IPS-18c (cell line): ENCODE measurements around the gene CCDC71.

Experiments
- H3K4me3 ChIP-seq: 2 replicates; pipeline ENCODE4 v1.7.0; 2013; ENCODE audit warnings: low read depth, mild to moderate bottlenecking, low read length, moderate library complexity; ENCODE audit not compliant: insufficient read depth
- H3K9me3 ChIP-seq: one replicate; pipeline ENCODE4 v1.6.1; 2013; ENCODE audit warnings: mild to moderate bottlenecking, low read length, moderate library complexity; ENCODE audit not compliant: control insufficient read depth, insufficient read depth

Gene CCDC71

DNA sequence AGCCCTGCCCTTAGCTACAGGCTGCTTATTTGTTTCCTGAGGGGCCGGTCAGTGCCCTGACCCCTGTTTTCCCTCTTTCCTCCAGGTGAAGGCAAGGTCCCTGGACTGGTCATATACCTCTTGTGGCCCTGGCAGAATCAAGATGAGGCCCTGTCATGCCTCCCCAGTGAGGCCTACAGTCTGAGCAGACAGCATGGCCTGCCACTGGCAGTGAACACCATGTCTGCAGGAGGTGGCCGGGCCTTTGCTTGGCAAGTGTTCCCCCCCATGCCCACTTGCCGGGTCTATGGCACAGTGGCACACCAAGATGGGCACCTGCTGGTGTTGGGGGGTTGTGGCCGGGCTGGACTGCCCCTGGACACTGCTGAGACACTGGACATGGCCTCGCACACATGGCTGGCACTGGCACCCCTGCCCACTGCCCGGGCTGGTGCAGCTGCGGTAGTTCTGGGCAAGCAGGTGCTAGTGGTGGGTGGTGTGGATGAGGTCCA, 6.5 kb upstream of the CCDC71 start:
- no peak overlapping the region for H3K4me3 ChIP-seq
- no peaks in the 10 kb centered on the region for H3K9me3 ChIP-seq

DNA sequence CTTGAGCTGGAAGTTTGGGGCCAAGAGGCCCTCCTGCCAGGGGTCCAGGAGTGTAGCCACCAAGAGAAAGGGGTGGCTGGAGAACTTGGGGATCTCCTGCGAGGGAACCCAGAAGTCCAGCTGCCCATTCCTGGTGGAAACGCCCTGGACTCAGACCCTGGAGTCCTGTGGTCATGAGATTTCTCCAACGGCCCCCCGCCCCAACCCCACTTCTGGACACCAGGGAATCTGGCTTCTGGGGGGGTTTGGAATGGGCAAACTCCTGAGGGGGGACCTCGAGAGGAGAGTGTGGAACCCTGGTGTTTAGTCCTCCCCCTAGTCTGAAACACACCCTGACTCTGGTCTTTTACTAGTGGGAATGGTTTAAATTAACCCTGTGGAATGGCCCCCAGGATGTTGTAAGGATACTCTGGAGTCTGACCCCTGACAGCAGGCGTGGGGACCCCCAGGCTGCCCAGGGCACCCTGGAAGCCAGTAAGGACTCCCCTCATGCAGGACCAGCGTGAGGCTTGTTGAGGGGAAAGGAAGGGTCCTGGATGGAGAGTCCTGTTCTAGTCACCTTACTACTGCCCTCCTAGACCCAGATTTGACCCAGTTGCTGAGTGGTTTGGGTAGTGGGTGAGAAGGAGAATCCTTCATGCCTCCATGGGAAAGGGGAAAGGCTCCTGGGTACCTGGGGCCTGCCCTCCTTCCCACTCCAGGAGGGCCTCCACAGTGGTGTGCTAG, 5.8 kb upstream of the CCDC71 start:
- Histone ChIP-seq H3K9me3 (no peaks in the 10 kb centered on the region), H3K4me3 (peak overlapping the region; percentile 81)

DNA sequence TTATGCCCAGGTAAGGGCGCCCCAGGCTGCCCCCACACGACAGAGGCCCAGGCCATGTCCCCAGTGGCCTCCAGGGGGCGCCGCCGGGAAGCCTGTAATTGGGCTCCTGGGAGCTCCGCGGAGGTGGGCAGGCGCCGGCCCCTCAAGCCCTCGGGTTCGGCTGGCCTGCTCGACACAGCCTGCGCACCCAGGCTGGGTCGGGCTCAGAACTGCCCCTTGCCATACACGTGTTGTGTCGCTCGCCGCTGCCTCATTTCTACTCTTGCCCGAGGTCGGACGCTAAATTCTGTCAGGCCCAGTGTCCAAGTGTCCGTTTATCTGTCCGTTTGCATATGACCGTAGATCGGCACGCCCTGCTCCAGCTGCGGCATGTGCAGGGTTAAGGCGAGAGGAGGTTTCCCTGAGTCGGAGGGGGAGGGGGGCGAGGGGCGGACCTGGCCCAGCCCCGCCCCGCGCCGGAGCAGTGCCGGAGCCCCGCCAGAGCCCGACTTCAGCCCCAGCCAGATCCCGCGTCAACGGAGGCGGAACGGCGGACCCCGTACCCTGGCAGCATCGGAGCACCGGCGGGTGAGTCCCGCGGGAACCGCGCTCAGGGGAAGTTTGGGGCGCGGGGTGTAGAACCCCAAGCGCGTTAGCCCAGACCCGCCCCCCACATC, 5.1 kb upstream of the CCDC71 start, which contains the start of gene KLHDC8B:
TSS of gene KLHDC8B (plus strand) at position 480 of the 656 bp plus-strand sequence. CDS start 1,172 bp downstream, outside the sequence.
- peak within 1 kb of the TSS; percentile 81 for H3K4me3 ChIP-seq
- no peaks in the 10 kb centered on the region for H3K9me3 ChIP-seq

DNA sequence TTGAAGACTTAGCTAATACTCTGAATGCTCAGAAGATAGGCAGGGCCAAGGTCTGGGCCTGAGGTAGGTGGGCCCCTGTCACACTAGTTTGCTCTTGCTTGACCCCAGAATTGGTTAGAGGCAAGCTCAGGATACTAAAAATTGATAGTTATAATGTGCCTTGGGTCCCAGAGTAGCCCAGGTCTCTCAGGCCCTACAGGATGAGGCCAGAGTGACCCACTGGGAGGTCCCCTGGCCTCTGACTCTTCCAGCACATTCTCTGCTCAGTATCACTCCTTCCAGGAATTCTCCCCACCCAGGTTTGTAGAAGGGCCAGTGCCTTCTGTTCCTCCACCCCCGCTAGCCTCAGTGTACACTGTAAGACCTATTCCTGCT, 4.6 kb upstream of the CCDC71 start:
- H3K4me3 ChIP-seq: peak overlapping the region; percentile 81; the same call in 1 of the 2 replicates

DNA sequence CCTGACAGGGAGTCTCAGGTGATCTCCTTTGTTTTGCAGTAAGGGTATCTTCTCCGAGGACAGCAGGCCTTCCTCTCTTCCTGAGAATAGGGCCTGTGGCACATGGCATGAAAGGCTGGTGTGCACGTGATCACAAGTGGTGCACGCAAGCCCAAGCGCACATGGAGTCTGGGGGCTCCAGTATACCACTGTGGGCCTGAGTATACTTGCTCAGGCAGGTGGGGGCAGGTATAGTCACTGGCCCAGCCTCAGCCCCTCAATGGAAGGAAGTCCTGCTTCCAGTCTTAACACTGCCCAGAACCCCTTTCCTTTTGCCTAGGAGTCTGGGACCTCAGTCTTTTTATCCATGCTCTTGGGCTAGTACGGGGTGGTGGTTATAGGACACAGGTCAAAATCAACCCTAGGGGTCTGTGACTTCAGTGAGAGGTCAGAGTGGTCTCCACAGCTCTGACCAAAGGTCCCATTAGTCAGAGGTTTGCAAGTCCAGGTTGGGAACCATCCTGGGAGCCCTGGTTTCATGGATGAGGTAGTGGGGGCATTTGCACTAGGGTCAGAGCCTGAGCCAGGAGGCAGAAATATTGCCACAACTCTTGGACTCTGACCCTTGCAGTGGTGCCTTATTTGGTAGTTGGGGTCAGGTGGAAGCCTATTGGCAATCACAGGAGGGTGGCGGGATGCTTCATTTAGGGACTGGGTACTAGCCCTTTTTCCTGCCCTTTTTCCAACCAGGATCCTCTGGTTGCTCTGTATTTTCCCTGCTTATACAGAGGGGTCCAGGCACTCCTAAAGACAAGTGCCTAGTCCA, 823 bp upstream of the CCDC71 start:
- Histone ChIP-seq H3K4me3 (peak overlapping the region; percentile 87), H3K9me3 (no peaks in the 10 kb centered on the region)

More for the DNA sequence above, 4.6 kb upstream of the CCDC71 start:
- H3K9me3 ChIP-seq: no peaks in the 10 kb centered on the region

DNA sequence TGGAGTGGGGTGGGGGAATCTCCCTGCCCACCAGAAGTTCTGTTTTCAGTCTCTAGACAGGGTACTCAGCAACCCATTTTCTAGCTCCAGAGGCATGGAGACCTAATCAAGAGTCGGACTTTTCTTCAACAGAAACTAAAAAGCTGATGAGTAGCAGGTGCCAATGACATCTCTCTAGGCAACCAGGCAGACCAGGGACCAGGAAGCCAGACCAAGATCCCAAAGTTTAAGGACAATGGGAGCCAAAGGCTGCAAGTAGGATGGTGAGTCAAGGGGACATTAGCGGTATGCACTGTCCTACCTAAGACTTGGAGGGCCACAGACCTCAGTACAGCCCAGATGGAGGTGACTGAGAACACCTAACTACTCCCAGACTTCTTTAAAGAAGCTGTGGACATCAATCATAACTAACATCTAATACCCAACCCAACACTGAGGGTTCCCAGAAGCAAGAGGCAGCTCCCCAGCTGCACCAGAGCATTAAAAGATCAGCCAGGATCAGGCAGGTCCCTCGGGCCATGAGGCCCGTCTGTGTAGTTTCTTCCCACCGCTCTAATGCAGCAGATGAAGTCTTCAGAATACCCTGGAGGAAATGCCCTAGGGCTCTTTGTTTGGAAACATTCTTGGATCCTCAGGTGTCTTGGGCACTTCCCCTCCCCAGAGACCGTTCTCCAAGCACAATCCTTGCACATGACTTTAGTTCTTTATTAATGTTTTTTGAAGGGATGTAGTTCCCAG, 979 bp downstream of the CCDC71 start:
- H3K4me3 ChIP-seq: peak overlapping the region; percentile 87
- no peaks in the 10 kb centered on the region for H3K9me3 ChIP-seq

DNA sequence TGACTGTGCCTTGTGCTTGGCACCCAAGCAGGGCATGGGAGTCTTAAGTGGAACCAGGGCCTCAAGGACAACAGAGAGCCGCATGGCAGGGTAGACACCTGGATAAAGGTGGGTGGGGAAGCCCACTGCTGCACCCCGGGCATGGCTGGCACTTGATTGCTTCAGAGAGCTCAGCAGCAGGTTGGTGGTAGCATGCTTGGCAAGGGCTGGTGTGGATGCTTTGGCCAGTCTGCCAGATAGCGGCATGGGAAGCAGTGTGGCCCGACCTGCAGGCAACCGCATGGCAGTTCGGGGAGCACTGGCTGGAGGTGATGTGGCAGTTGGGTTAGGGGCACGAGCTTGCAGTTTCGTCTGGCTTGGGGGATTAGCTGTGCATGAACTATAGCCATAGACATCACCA, 2.5 kb downstream of the CCDC71 start:
- Histone ChIP-seq H3K4me3 (no peak overlapping the region), H3K9me3 (no peaks in the 10 kb centered on the region)

DNA sequence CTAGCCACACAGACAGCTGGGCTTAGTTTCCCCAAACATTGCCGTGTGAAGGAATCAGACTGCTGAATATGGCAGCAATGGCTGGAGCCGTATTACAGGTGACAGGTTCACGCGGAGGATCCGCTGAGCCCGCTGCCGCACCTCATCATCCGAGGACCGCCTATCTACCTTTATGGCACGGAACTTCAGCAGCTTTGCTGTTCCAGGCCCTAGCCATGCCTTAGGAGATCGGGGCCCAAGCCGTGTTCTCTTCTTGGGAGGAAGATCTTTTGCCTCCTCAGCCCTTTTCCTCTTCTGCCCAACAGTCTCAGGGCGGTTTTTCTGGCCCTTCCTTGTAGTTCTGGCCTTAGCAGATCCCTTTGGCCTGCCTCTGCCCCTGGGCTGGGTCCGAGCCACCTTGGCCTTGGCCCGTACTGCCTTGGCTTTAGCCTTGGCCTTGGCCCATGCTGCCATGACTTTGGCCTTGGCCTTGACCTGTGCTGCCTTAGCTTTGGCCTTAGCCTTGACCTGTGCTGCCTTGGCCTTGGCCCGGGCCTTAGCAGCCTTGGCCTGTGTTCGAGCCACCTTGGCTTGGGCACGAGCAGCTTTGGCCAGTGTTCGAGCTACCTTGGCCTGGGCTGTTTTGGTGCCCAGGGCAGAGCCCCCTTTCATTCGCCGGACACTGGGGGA, 3.2 kb downstream of the CCDC71 start:
- H3K9me3 ChIP-seq: no peaks in the 10 kb centered on the region
- no peak overlapping the region for H3K4me3 ChIP-seq

DNA sequence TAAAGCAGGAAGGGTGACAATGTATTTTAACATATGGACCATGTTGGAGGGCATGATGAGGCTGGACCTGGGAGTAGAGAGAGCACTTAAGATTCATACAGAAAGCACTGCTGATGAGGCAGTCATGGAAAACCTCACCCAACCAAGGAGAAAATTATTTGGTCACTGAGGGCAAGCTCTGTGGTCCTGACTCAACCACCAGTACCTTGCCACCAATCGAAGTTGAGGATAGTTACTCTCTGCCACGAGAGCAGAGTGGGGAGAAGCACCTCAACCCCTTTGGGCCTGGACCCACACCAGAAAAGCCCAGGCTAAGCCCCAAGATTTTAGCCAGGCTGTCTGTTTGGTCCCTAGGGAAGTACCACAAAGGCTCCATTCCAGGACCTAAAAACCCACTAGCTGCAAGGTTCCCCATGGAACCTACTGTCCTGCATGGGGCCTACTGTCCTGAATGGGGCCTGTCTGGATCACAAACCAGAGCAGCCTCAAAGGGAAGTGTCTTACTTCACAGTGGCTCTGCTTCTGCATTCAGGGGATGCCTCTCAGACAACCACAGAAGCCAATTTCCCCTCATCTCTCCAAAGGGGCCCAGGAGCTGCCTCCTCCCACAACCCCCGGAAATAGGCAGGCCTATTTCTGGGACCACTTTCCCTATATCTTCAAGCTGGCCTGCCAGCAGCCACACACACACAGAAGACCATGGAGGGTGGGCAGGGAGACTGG, 4.2 kb downstream of the CCDC71 start:
- H3K9me3 ChIP-seq: no peaks in the 10 kb centered on the region
- no peak overlapping the region for H3K4me3 ChIP-seq

DNA sequence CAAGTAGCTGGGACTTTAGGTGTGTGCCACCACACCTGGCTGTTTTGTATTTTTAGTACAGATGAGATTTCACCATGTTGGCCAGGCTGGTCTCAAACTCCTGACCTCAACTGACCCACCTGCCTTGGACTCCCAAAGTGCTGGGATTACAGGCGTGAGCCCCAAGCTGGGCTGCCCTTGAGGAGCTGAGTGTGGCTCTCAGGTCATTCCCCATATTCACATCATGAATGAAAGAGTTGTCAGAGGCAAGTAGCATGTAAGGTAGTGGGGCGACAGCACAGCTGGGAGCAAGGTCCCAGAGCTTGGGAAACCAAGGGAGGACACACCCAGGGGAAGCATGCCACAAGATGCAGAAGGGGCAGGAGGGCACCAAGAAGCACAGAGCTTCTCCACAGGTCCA, 4.9 kb downstream of the CCDC71 start:
- H3K4me3 ChIP-seq: no peak overlapping the region
- H3K9me3 ChIP-seq: no peaks in the 10 kb centered on the region

DNA sequence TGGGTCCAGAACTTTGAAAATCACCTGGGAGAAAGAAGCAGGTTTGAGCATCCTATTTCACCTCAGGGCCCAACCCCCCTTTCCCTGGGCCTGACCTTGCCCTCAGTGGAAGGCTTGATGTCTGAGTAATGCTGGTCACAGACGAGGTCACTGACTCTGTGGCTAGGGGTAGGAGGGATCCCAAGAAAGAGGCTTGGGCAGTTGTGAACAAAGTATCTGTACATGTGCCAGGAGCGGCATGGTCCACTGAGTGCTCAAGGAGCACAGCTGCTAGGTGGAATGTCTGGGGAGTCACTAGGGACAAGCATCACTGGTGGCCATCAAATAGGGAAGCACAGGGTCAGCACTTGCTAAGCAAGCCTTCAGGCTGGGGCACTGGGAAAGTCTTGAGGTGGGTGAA, 7.3 kb downstream of the CCDC71 start:
- Histone ChIP-seq H3K4me3 (no peak overlapping the region), H3K9me3 (no peaks in the 10 kb centered on the region)

DNA sequence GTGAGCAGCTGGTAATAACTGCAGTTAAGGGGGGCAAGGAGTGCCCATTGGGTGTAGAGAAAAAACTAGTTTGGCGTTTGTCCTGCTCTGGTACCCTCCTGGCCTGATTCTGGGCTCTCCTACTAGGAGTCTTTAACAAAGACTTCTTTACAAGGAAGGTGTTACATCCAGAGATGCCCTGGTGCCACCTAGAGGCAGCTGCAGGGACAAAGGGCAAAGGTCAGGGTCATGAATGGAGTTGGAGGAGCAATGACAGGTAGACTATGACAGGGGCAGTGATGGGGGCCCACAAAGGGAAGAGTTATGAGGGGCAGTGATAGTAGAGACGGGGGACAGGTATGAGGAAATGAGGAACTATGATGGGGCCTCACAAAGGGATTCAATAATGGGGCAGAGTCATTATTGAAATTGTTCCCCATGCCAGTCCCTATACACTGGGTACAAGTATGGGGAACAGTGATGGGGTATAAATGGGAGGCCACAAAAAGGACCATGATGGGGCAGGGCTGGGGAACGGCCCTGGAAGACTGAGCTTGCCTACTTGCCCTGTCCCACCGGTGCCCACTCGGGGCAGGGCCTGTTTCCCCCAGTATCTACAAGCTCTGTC, 7.9 kb downstream of the CCDC71 start:
- Histone ChIP-seq H3K4me3 (no peak overlapping the region), H3K9me3 (no peaks in the 10 kb centered on the region)

DNA sequence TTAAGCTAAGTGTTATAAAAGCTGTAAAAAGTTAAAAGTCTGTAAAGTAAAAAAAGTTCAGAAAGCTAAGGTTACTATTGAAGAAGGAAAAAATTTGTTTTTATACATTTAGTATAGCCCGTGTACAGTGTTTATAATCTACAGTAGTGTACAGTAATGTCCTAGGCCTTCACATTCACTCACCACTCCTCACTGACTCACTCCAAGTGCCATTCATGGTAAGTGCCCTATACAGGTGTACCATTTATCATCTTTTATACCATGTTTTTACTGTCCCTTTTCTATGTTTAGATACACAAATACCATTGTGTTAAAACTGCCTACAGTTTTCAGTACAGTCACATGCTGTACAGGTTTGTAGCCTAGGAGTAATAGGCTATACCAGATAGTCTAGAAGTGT, 8.8 kb downstream of the CCDC71 start:
- Histone ChIP-seq H3K4me3 (no peak overlapping the region), H3K9me3 (no peaks in the 10 kb centered on the region)

DNA sequence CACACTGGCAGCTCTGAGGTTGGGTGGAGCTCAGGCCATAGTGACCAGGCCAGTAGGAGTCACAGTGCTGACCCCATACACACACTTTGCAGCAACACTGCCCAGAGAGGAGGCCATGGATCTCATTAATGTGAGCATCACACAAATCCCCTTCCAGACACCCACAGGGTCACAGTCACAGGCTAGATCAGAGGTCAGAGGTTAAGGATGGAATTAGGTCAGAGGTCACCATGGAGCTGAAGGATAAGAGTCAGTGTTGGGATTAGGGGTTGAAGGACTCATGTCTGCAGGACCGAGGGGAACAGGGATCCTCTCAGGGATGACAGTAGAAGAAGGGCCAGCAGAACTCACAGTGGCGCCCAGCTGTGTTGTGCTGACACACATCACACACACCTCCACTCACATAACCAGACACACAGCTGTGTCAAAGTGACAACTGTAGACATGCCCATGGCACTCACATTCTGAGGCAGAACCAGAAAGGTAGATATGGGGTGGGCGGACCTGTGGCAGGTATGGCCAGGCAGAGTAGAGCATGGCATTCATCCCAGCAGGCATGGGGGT, 12.7 kb downstream of the CCDC71 start:
- no peaks in the 10 kb centered on the region for H3K9me3 ChIP-seq
- no peak overlapping the region for H3K4me3 ChIP-seq

DNA sequence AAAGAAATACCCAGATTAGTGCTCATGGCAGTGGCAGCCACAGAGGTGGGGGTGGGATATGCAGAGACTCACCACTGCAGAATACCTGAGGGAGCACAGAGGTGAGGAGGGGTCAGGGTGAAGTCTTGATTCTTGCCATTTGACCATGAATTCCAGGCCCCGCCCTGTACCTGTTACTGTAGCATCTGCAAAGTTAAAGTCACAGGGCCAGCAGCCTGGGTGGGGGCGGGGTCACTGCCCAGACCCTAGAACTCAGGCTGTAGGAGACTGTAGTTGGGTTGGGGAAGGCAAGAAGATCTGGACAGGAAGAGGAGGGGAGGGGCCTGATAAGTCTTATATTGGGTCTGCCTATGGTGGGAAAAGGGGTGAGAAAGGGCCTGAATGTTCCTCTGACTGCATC, 14.5 kb downstream of the CCDC71 start:
- H3K9me3 ChIP-seq: no peaks in the 10 kb centered on the region

More for the DNA sequence above, 14.5 kb downstream of the CCDC71 start:
- no peak overlapping the region for H3K4me3 ChIP-seq
